GM18511 (cell line): Measurements from ENCODE around the gene PPARG.
"Not testable (repeated sequence)": the region's sequence is repeated elsewhere in the genome, so short reads cannot be mapped to it uniquely, and the experiment has no call there.

Source experiments
- ATAC-seq: cut with Tn5 transposase; IDR thresholded peaks from one replicate; pipeline ENCODE4 v1.9.1; 2021; ENCODE audit warnings: mild to moderate bottlenecking, moderate library complexity; ENCODE audit not compliant: unreplicated experiment

The PPARG gene

DNA sequence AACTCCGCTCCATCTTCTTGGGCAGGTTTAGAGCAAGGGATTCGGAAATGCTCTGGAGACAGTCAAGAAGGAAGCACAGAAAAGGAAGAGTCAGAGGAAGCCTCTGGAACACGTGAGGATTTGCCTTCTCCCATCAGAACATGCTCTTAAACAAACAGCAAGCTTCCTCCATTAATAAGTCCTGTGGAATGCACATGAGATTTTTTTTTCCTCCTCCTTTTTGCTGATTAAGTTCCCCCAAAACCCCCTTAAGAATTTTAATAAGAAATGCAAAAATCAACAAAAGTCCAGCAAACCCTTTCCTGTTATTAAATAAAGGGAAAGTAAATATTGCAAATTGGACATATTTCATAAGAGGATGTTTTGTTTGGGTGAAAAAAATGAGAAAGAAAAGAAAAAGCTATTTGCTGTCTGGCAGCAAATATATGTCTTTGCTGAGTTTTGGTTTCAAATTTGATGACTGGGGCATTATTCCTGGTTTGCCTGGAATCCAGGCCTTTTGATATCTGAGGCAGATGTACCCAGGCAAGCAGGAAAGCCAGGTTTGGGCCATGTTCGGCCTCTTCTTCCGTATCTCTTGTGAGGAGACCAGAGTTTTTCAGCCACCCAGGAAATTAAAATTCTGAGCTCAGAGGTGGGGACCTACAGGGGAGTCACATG lies 187.5 kb downstream of the PPARG start:
- ATAC-seq = no peak

DNA sequence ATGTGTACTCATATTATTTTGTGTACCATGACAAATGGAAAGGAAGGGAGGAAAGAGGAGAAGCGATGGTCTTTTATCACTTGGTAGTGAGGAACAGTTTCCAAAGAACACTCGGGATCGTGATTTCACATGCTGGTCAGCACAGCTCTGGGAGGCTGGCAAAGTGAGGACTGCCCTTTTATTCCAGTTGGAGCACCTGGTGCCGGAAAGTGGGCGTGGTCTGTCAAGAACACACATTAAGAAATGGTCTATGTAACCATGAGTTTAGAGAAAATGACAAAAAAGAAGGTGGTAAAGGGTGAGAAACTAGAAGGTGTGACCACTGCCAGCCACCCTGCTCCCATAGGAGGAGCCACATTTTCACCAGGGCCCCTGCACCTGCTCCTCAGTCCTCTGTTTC lies 188.4 kb downstream of the PPARG start:
- no peak for ATAC-seq

- no peak for ATAC-seq
Measured at GRCh38 chr3:12478326-12478725, 189.5 kb downstream of the PPARG start.

DNA sequence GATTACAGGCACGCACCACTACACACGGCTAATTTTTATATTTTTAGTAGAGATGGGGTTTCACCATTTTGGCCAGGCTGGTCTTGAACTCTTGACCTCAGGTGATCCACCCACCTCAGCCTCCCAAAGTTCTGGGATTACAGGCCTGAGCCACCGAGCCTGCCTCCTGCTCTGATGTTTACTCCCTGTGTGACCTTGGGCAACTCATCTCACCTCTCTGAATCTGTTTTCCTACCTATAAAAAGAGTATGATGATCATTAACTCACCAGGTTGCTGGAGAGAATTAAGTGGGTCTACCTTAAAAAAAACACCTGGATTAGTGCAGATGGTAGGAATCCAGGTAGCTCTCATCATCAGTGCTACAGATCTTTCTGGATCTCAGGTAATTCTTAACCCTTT lies 190.3 kb downstream of the PPARG start:
- ATAC-seq = not testable (repeated sequence)

GRCh38 chr3:12479919-12480427 lies 191.1 kb downstream of the PPARG start:
- ATAC-seq = no peak

- no peak for ATAC-seq
Measured at GRCh38 chr3:12483410-12483809, 194.5 kb downstream of the PPARG start.

GRCh38 chr3:12483872-12484197 lies 195.0 kb downstream of the PPARG start:
- ATAC-seq = no peak
